HG02973 (cell line): ENCODE measurements around the gene CHTF18.
"Not testable (repeated sequence)": the region's sequence is repeated elsewhere in the genome, so short reads cannot be mapped to it uniquely, and the experiment has no call there.

Experiments used
- ATAC-seq: cut with Tn5 transposase; IDR thresholded peaks from one replicate; pipeline ENCODE4 v1.9.1; 2021; ENCODE audit warnings: moderate library complexity; ENCODE audit not compliant: unreplicated experiment

CHTF18 gene

GRCh38 chr16:804193-805048 lies 16.0 kb downstream of the CHTF18 start:
- no peak for ATAC-seq

- ATAC-seq, result no peak
These were observed 17.1 kb downstream of the CHTF18 start for GRCh38 chr16:805474-805873.

GRCh38 chr16:807347-808084 lies 19.1 kb downstream of the CHTF18 start:
- ATAC-seq, result peak; percentile 89

- ATAC-seq, result no peak
These were observed 19.6 kb downstream of the CHTF18 start for GRCh38 chr16:808085-808386.

GRCh38 chr16:813204-813915 lies 24.9 kb downstream of the CHTF18 start:
- ATAC-seq, result no peak

- ATAC-seq, result no peak
These were observed 25.5 kb downstream of the CHTF18 start for GRCh38 chr16:813916-814412.

- no peak for ATAC-seq
These were observed 26.6 kb downstream of the CHTF18 start for GRCh38 chr16:814974-815373.

- ATAC-seq, result no peak
These were observed 27.4 kb downstream of the CHTF18 start for GRCh38 chr16:815861-816260.

- no peak for ATAC-seq
These were observed 28.8 kb downstream of the CHTF18 start for GRCh38 chr16:817001-817906.

- ATAC-seq, result no peak
These were observed 29.7 kb downstream of the CHTF18 start for GRCh38 chr16:818132-818531.

- ATAC-seq, result no peak
These were observed 30.2 kb downstream of the CHTF18 start for GRCh38 chr16:818592-818991.

GRCh38 chr16:819336-820043 lies 31.1 kb downstream of the CHTF18 start:
- no peak for ATAC-seq

- not testable (repeated sequence) for ATAC-seq
These were observed 31.6 kb downstream of the CHTF18 start for GRCh38 chr16:820044-820408.

GRCh38 chr16:820748-821147 lies 32.3 kb downstream of the CHTF18 start:
- no peak for ATAC-seq

- ATAC-seq, result no peak
These were observed 33.3 kb downstream of the CHTF18 start for GRCh38 chr16:821751-822150.

- ATAC-seq, result no peak
These were observed 33.9 kb downstream of the CHTF18 start for GRCh38 chr16:822174-822908.

- no peak for ATAC-seq
These were observed 34.5 kb downstream of the CHTF18 start for GRCh38 chr16:822909-823297.

GRCh38 chr16:824194-824593 lies 35.8 kb downstream of the CHTF18 start:
- ATAC-seq, result no peak

- no peak for ATAC-seq
These were observed 36.2 kb downstream of the CHTF18 start for GRCh38 chr16:824601-825000.
